Adrenal gland (tissue), 12 donors: ENCODE measurements around the gene OLIG3. TPM values are rescaled to one million over a fixed set of nuclear protein-coding genes. Genes with fewer than 3 reads are reported as not detected.

Experiments used
- DNase-seq, 7 donors: peaks; one replicate each; pipeline ENCODE4 v3.0.0-alpha.2; 2019 to 2020
- H3K27ac ChIP-seq, 5 donors: fragments of 200-600 bp; sonication (generic) in 4 of 5; 1 replicate in 3 of 5; 2 replicates in 2 of 5; pipeline versions ENCODE4 v1.5.1 to v1.8.0; 2016 to 2020; ENCODE audit warnings: mild to moderate bottlenecking in 1 of 5
- H3K27me3 ChIP-seq: fragments of 200-600 bp; 2 replicates; pipeline ENCODE4 v1.8.0; 2021
- H3K36me3 ChIP-seq, 2 donors: fragments of 200-600 bp; replicated peaks in 1 of 2; 1 replicate in 1 of 2; 2 replicates in 1 of 2; pipeline versions ENCODE4 v1.5.1 to v1.8.0; 2018 to 2022
- H3K4me1 ChIP-seq, 2 donors: fragments of 200-600 bp; replicated peaks in 1 of 2; 1 replicate in 1 of 2; 2 replicates in 1 of 2; pipeline versions ENCODE4 v1.5.1 to v1.8.0; 2018 to 2021
- H3K4me3 ChIP-seq, 4 donors: fragments of 200-600 bp; sonication (generic) in 3 of 4; one replicate each; pipeline ENCODE4 v1.5.1; 2016 to 2018
- H3K9me3 ChIP-seq, 3 donors: fragments of 200-600 bp; sonication (generic) in 1 of 3; replicated peaks in 1 of 3; 1 replicate in 2 of 3; 2 replicates in 1 of 3; pipeline versions ENCODE4 v1.5.1 to v1.8.0; 2016 to 2021
- CTCF ChIP-seq, 6 experiments: fragments of 450-650 bp in 4 of 6; fragments of 200-600 bp in 2 of 6; sonication (generic) in 1 of 6; IDR thresholded peaks; 1 replicate in 5 of 6; 2 replicates in 1 of 6; pipeline versions ENCODE4 v1.5.1 to v1.8.0; 2016 to 2021; ENCODE audit warnings: antibody characterized with exemption in 6 of 6, mild to moderate bottlenecking in 2 of 6, moderate library complexity in 1 of 6
- POLR2A ChIP-seq, 2 donors: fragments of 450-650 bp; IDR thresholded peaks; one replicate each; pipeline ENCODE4 v1.6.1; 2017; ENCODE audit warnings: antibody characterized with exemption in 2 of 2, mild to moderate bottlenecking in 2 of 2, moderate library complexity in 1 of 2
- WGBS, 4 donors: extraction: QIAGEN DNeasy Blood & Tissue Kit in 2 of 4; methylation state at CpG; one replicate each; pipeline versions ENCODE4 v1.1.5 to v1.1.7; 2013 to 2017; 5-methylcytosine and 5-hydroxymethylcytosine counted together
- intact Hi-C, 2 donors: fragments of 100-400 bp; cut with DNase I; formaldehyde crosslinking; loops; one replicate each; pipeline versions ENCODE4 v1.14.1 to v1.15.0; 2022 to 2023
- polyA plus RNA-seq, 3 donors: library from polyadenylated mRNA; stranded (reverse); fragments of 200-250 nt in 2 of 3; fragments of 350-450 nt in 1 of 3; fragmentation: Illumina TruSeq in 1 of 3; extraction: RNeasy Lipid Tissue Mini Kit (QIAGEN cat#74804) in 1 of 3; gene quantifications; one replicate each; pipeline ENCODE4 v1.2.3, GENCODE V29; 2013 to 2014
- total RNA-seq, 9 donors: library from RNA; depleted of rRNA in 4 of 9; stranded (reverse); fragments of >200 nt in 4 of 9; fragments of 120-200 nt in 1 of 9; fragmentation: NEBNext Ultra II Directional in 1 of 9; extraction: Animal tissue kit (Norgen Biotek cat#: 25700) in 1 of 9; gene quantifications; one replicate each; pipeline versions ENCODE4 v1.1.0 to v1.2.4, GENCODE V29; 2013 to 2023
- donor health status: healthy with polysubstance abuse.
- donor health status: Bipolar disorder and iron deficiency.
- donor health status: DM: yes; HTN: yes; CAD: no.
- donor health status: DM: no; HTN: no; CAD: no.
- donor health status: DM: no; HTN: no; CAD: no.
- donor health status: DM: yes; HTN: yes; CAD: no.

The OLIG3 gene
- total and polyA plus RNA-seq, 12 donors, result not detected

GRCh38 chr6:137514418-137514817 is 20.2 kb upstream of the OLIG3 start:
- DNase-seq, result no peak
- Histone ChIP-seq H3K4me1 (no peaks in the 10 kb centered on the region), H3K27me3 (peaks cover 51% of the 10 kb centered on the region), H3K27ac (no peak overlapping the region), H3K36me3 (no peaks in the 10 kb centered on the region), H3K4me3 (no peak overlapping the region), H3K9me3 (no peaks in the 10 kb centered on the region)
- 31 to 41% (median 40%) methylated on average over 5 of the region's 5 CpGs for WGBS, 4 donors
- TF ChIP-seq CTCF (IDR thresholded peaks at IDR 0.05) (no peak), POLR2A (IDR thresholded peaks at IDR 0.05) (no peak)
- intact Hi-C loops, result no loop called here

DNA sequence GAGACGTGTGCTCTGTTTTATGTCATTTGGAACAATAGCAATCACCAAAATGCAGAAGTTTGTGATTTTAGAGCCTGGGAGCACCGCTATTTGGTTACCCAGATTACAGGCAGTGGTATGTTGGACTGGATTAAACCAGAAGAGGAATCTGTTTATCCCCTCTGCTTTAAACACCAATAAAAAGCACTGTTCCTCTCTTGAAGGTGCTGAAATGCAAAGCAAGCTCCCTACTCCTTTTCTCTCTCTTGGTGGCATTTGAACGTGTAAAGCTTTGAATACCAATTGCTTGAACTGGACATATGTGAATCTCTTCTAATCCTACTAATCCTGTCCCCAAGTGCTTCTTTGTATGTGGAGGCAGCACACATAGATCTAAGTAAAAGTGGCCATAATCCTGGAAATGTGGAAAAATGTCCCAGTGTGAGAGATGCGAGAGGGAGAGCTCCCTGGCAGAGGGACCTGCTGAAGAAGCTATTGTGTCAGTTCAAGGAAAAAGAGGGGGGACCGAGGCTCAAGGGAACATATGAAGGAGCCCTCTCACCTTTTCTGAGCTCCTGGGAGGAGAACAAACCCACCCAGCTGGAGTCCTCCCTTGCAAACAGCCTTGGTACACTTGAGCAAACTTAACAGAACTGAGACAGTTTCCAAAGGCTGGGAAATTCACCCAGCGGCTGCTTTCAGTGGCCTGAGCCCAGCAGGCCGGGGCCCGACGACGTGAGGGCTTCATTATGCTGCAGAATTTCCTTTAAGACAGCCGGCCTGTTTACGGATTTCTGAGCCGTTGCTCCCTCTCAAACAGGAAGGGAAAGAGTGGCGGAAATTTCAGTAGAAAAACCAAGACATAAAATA is 18.8 kb upstream of the OLIG3 start:
- 18 to 23% (median 20%) methylated on average over 14 of the region's 14 CpGs for WGBS, 4 donors
- TF ChIP-seq POLR2A (IDR thresholded peaks at IDR 0.05) (no peak), CTCF (IDR thresholded peaks at IDR 0.05) (no peak)
- no peak for DNase-seq

GRCh38 chr6:137510923-137511322 is 16.7 kb upstream of the OLIG3 start:
- no peak for DNase-seq
- H3K9me3 ChIP-seq, result no peaks in the 10 kb centered on the region
- no peak for TF ChIP-seq CTCF (IDR thresholded peaks at IDR 0.05)
- TF ChIP-seq POLR2A (IDR thresholded peaks at IDR 0.05), result no peak
- 86 to 100% (median 89%) methylated on average over 2 of the region's 2 CpGs for WGBS, 4 donors
- peaks cover 37% of the 10 kb centered on the region for H3K27me3 ChIP-seq
- intact Hi-C loops, result no loop called here
- no peak overlapping the region for H3K27ac ChIP-seq
- H3K4me3 ChIP-seq, result no peak overlapping the region
- no peaks in the 10 kb centered on the region for H3K4me1 ChIP-seq
- H3K36me3 ChIP-seq, result no peaks in the 10 kb centered on the region

More for the DNA sequence above, 18.8 kb upstream of the OLIG3 start:
- Histone ChIP-seq H3K9me3 (no peaks in the 10 kb centered on the region), H3K4me1 (no peaks in the 10 kb centered on the region), H3K4me3 (no peak overlapping the region), H3K27me3 (peaks cover 45% of the 10 kb centered on the region), H3K36me3 (no peaks in the 10 kb centered on the region), H3K27ac (no peak overlapping the region)
- intact Hi-C loops, result no loop called here

- Histone ChIP-seq H3K9me3 (no peaks in the 10 kb centered on the region), H3K27ac (no peak overlapping the region), H3K36me3 (no peaks in the 10 kb centered on the region), H3K27me3 (peaks cover 87% of the 10 kb centered on the region), H3K4me1 (peaks cover 0 to 10% of the 10 kb centered on the region in 2 donors), H3K4me3 (no peak overlapping the region)
- WGBS, 4 donors, result 17 to 26% (median 23%) methylated on average over 11 of the region's 11 CpGs
- no peak for DNase-seq
- TF ChIP-seq POLR2A (IDR thresholded peaks at IDR 0.05) (no peak), CTCF (IDR thresholded peaks at IDR 0.05) (no peak)
- intact Hi-C loops, result no loop called here
Measured at GRCh38 chr6:137498481-137499190, 4.4 kb upstream of the OLIG3 start.
